HepG2 (cell line): ENCODE results near the gene NME2. TPM values are rescaled to one million over a fixed set of nuclear protein-coding genes. Genes with fewer than 3 reads are reported as not detected.
A peak's percentile ranks its signal among the peaks of the same experiment; 100 is the strongest.

Experiments
- ARNTL ChIP-seq: sonication (generic); formaldehyde crosslinking; IDR thresholded peaks from 2 replicates; pipeline ENCODE4 v1.4.0; 2020; ENCODE audit warnings: mild to moderate bottlenecking, missing genetic modification reagents
- CBX5 ChIP-seq: sonication (generic); formaldehyde crosslinking; IDR thresholded peaks from 2 replicates; pipeline ENCODE4 v1.4.0; 2020; ENCODE audit warnings: missing genetic modification reagents, borderline replicate concordance
- DRAP1 ChIP-seq: IDR thresholded peaks from 2 replicates; pipeline ENCODE4 v1.6.1; 2016; ENCODE audit warnings: missing genetic modification reagents, missing compliant biosample characterization
- ERF ChIP-seq: IDR thresholded peaks from 2 replicates; pipeline ENCODE4 v1.6.1; 2018; ENCODE audit warnings: missing biosample characterization, missing genetic modification reagents
- ETV6 ChIP-seq: sonication (generic); formaldehyde crosslinking; conservative IDR thresholded peaks from 2 replicates; pipeline ENCODE4 v1.4.0; 2020; ENCODE audit warnings: missing genetic modification reagents
- FLYWCH1 ChIP-seq: sonication (generic); formaldehyde crosslinking; IDR thresholded peaks from 2 replicates; pipeline ENCODE4 v1.8.1; 2023; ENCODE audit warnings: mild to moderate bottlenecking, missing genetic modification reagents
- HNRNPH1 ChIP-seq: fragments of 200-400 bp; formaldehyde crosslinking; optimal IDR thresholded peaks from 2 replicates; pipeline ENCODE3; 2017; ENCODE audit warnings: mild to moderate bottlenecking, low read depth, low read length
- KAT8 ChIP-seq: IDR thresholded peaks from 2 replicates; pipeline ENCODE4 v1.6.1; 2016; ENCODE audit warnings: missing genetic modification reagents, missing compliant biosample characterization
- POLR2AphosphoS5 ChIP-seq: IDR thresholded peaks from 2 replicates; pipeline ENCODE4 v1.6.1; 2012; ENCODE audit warnings: low read depth, low read length
- SALL1 ChIP-seq: sonication (generic); formaldehyde crosslinking; IDR thresholded peaks from 2 replicates; pipeline ENCODE4 v1.8.0; 2022; ENCODE audit warnings: mild to moderate bottlenecking, missing genetic modification reagents
- TEAD2 ChIP-seq: sonication (generic); formaldehyde crosslinking; IDR thresholded peaks from 2 replicates; pipeline ENCODE4 v1.9.0; 2021; ENCODE audit warnings: missing genetic modification reagents
- WIZ ChIP-seq: sonication (generic); formaldehyde crosslinking; IDR thresholded peaks from 2 replicates; pipeline ENCODE4 v1.5.1; 2020; ENCODE audit warnings: mild to moderate bottlenecking, missing genetic modification reagents
- ZBTB34 ChIP-seq: sonication (generic); formaldehyde crosslinking; IDR thresholded peaks from 2 replicates; pipeline ENCODE4 v1.8.0; 2022; ENCODE audit warnings: mild to moderate bottlenecking, missing genetic modification reagents
- ZBTB43 ChIP-seq: sonication (generic); formaldehyde crosslinking; conservative IDR thresholded peaks from 2 replicates; pipeline ENCODE4 v1.4.0; 2020; ENCODE audit warnings: missing genetic modification reagents
- ZBTB7B ChIP-seq: sonication (generic); formaldehyde crosslinking; IDR thresholded peaks from 2 replicates; pipeline ENCODE4 v1.4.0; 2020; ENCODE audit warnings: missing genetic modification reagents
- ZFP36L2 ChIP-seq: sonication (generic); formaldehyde crosslinking; IDR thresholded peaks from 2 replicates; pipeline ENCODE4 v1.4.0; 2020; ENCODE audit warnings: missing genetic modification reagents
- ZFP91 ChIP-seq: sonication (generic); formaldehyde crosslinking; IDR thresholded peaks from 2 replicates; pipeline ENCODE4 v1.9.0; 2022; ENCODE audit warnings: missing genetic modification reagents, mild to moderate bottlenecking, borderline replicate concordance
- ZNF121 ChIP-seq: sonication (generic); formaldehyde crosslinking; IDR thresholded peaks from 2 replicates; pipeline ENCODE4 v1.5.0; 2020; ENCODE audit warnings: mild to moderate bottlenecking, missing genetic modification reagents
- ZNF207 ChIP-seq: fragments of 450-650 bp; IDR thresholded peaks from 2 replicates; pipeline ENCODE4 v1.6.1; 2016; ENCODE audit warnings: antibody characterized with exemption, borderline replicate concordance
- ZNF331 ChIP-seq: sonication (generic); formaldehyde crosslinking; IDR thresholded peaks from 2 replicates; pipeline ENCODE4 v1.4.0; 2020; ENCODE audit warnings: missing genetic modification reagents
- ZNF343 ChIP-seq: sonication (generic); formaldehyde crosslinking; IDR thresholded peaks from 2 replicates; pipeline ENCODE4 v1.4.0; 2020; ENCODE audit warnings: mild to moderate bottlenecking, missing genetic modification reagents
- ZNF383 ChIP-seq: sonication (generic); formaldehyde crosslinking; IDR thresholded peaks from 2 replicates; pipeline ENCODE4 v1.4.0; 2020; ENCODE audit warnings: missing genetic modification reagents, mild to moderate bottlenecking, borderline replicate concordance
- ZNF414 ChIP-seq: sonication (generic); formaldehyde crosslinking; IDR thresholded peaks from 2 replicates; pipeline ENCODE4 v1.5.0; 2020; ENCODE audit warnings: missing genetic modification reagents
- ZNF75D ChIP-seq: sonication (generic); formaldehyde crosslinking; IDR thresholded peaks from 2 replicates; pipeline ENCODE4 v1.8.1; 2023; ENCODE audit warnings: missing genetic modification reagents, mild to moderate bottlenecking, borderline replicate concordance
- polyA plus RNA-seq, 8 experiments: library from polyadenylated mRNA; depleted of rRNA in 3 of 8; stranded (reverse) in 7 of 8; unstranded in 1 of 8; fragments of >200 nt; fragmentation: Illumina TruSeq in 4 of 8; extraction: Trizol in 4 of 8; gene quantifications; 2 replicates each; pipeline versions ENCODE4 v1.2.1 to v1.2.3, GENCODE V29; 2011 to 2016; ENCODE audit warnings: low read depth in 4 of 8, missing spikeins in 1 of 8, mixed read lengths in 1 of 8; ENCODE audit not compliant: insufficient read depth in 1 of 8
- total RNA-seq, 5 experiments: library from RNA; depleted of rRNA; stranded (reverse); fragments of >200 nt; fragmentation: Illumina TruSeq; extraction: Trizol; gene quantifications; 2 replicates each; pipeline ENCODE4 v1.2.3, GENCODE V29; 2016; ENCODE audit warnings: low read depth in 1 of 5

The NME2 gene
- total and polyA plus RNA-seq, 2 of the 13 experiments (the other 11 are each of a cell fraction or from before 2014, with no cell fraction given): 790 to 1,213 TPM

- 0 out of 2 replicates have a peak, but pooled peaks have one; percentile 56 for TF ChIP-seq ZBTB34
- no peak for TF ChIP-seq ZNF121 (CRISPR knock-in tag)
- TF ChIP-seq ZBTB43: peak; percentile 40
- no peak for TF ChIP-seq ETV6 (CRISPR knock-in tag)
- no peak for TF ChIP-seq ZNF207
- TF ChIP-seq FLYWCH1 (CRISPR knock-in tag): 0 out of 2 replicates have a peak, but pooled peaks have one; percentile 12
- TF ChIP-seq ZFP36L2 (CRISPR knock-in tag): no peak
- no peak for TF ChIP-seq ZNF343 (CRISPR knock-in tag)
- TF ChIP-seq ARNTL (CRISPR knock-in tag): no peak; the same call in 1 of the 2 replicates
- no peak for TF ChIP-seq ZNF75D (CRISPR knock-in tag)
- no peak for TF ChIP-seq WIZ (CRISPR knock-in tag)
- no peak for TF ChIP-seq HNRNPH1
- 0 out of 2 replicates have a peak, but pooled peaks have one; percentile 15 for TF ChIP-seq KAT8 (CRISPR knock-in tag)
- TF ChIP-seq DRAP1: no peak
- TF ChIP-seq ZNF383 (CRISPR knock-in tag): no peak
- no peak for TF ChIP-seq CBX5 (CRISPR knock-in tag)
- no peak for TF ChIP-seq ERF
- no peak for TF ChIP-seq ZNF414 (CRISPR knock-in tag)
- peak; percentile 95 for TF ChIP-seq ZBTB7B (CRISPR knock-in tag)
- TF ChIP-seq ZFP91: peak; percentile 66; the same call in 1 of the 2 replicates
- TF ChIP-seq SALL1 (CRISPR knock-in tag): peak; percentile 29; the same call in 1 of the 2 replicates
- no peak; the same call in 1 of the 2 replicates for TF ChIP-seq ZNF331 (CRISPR knock-in tag)
- TF ChIP-seq TEAD2: no peak
- TF ChIP-seq POLR2AphosphoS5: peak; percentile 61
Measured at GRCh38 chr17:51166987-51167931, 1.0 kb downstream of the NME2 start (continued).
